OCI-LY3 (cell line): ENCODE data around the gene IL4I1.

Source experiments
- H2AFZ ChIP-seq: fragments of 200-600, 300-600 bp; shearing (Covaris generic); 2 replicates; pipeline ENCODE4 v1.6.0; 2014; ENCODE audit warnings: antibody characterized with exemption, low read depth, low read length
- H3K27ac ChIP-seq: fragments of 200-600, 300-600 bp; sonication (generic); 2 replicates; pipeline ENCODE4 v1.5.1; 2014; ENCODE audit warnings: mild to moderate bottlenecking, low read length, moderate library complexity, mixed read lengths
- H3K27me3 ChIP-seq: fragments of 200-600, 300-600 bp; sonication (generic); 2 replicates; pipeline ENCODE4 v1.6.1; 2014; ENCODE audit warnings: low read depth, low read length, mixed read lengths
- H3K36me3 ChIP-seq: fragments of 200-600, 300-600 bp; sonication (generic); replicated peaks from 2 replicates; pipeline ENCODE3; 2014; ENCODE audit warnings: low read depth, low read length, mixed read lengths
- H3K4me1 ChIP-seq: fragments of 300-600, 200-600 bp; sonication (generic); 2 replicates; pipeline ENCODE4 v1.6.1; 2014; ENCODE audit warnings: low read length, mixed read lengths
- H3K4me2 ChIP-seq: fragments of 200-600, 300-600 bp; sonication (generic); 2 replicates; pipeline ENCODE4 v1.6.1; 2014; ENCODE audit warnings: low read length, mixed read lengths
- H3K4me3 ChIP-seq: fragments of 300-600, 200-600 bp; sonication (generic); 2 replicates; pipeline ENCODE4 v1.5.1; 2014; ENCODE audit warnings: antibody characterized with exemption, mild to moderate bottlenecking, low read length, moderate library complexity
- H3K79me2 ChIP-seq: fragments of 300-600, 200-600 bp; shearing (Covaris generic); 2 replicates; pipeline ENCODE4 v1.6.1; 2014; ENCODE audit warnings: mild to moderate bottlenecking, low read length, mixed read lengths
- H3K9ac ChIP-seq: fragments of 300-600, 200-600 bp; shearing (Covaris generic); 2 replicates; pipeline ENCODE4 v1.6.0; 2014; ENCODE audit warnings: mild to moderate bottlenecking, low read length, moderate library complexity
- H3K9me3 ChIP-seq: fragments of 200-600, 300-600 bp; shearing (Covaris generic); 2 replicates; pipeline ENCODE4 v1.6.1; 2014; ENCODE audit warnings: low read length, mixed read lengths; ENCODE audit not compliant: insufficient read depth
- H4K20me1 ChIP-seq: fragments of 200-600, 300-600 bp; sonication (generic); 2 replicates; pipeline ENCODE4 v1.6.1; 2016; ENCODE audit warnings: low read length, mixed read lengths; ENCODE audit not compliant: insufficient read depth
- CTCF ChIP-seq: fragments of 200-600, 300-600 bp; sonication (generic); IDR thresholded peaks from 2 replicates; pipeline ENCODE4 v1.5.1; 2014; ENCODE audit warnings: antibody characterized with exemption, low read length, low read depth
- EZH2phosphoT487 ChIP-seq: fragments of 200-600 bp; shearing (Covaris generic); IDR thresholded peaks from 2 replicates; pipeline ENCODE4 v1.6.1; 2018; ENCODE audit warnings: antibody characterized with exemption, mixed run types, low read depth

Gene IL4I1

GRCh38 chr19:49904136-49904535 lies 7.4 kb upstream of the IL4I1 start:
- TF ChIP-seq CTCF (no peak), EZH2phosphoT487 (no peak)
- H4K20me1 ChIP-seq: no peaks in the 10 kb centered on the region
- peaks cover 22% of the 10 kb centered on the region for H3K79me2 ChIP-seq
- peak overlapping the region; percentile 69 for H3K9ac ChIP-seq
- peak overlapping the region; percentile 78 for H2AFZ ChIP-seq
- peak overlapping the region; percentile 79 for H3K27ac ChIP-seq
- peaks cover 32% of the 10 kb centered on the region for H3K36me3 ChIP-seq
- peak overlapping the region; percentile 77 for H3K4me2 ChIP-seq
- H3K4me3 ChIP-seq: peak overlapping the region; percentile 47
- H3K4me1 ChIP-seq: peaks cover 95% of the 10 kb centered on the region
- H3K27me3 ChIP-seq: no peaks in the 10 kb centered on the region
- no peaks in the 10 kb centered on the region for H3K9me3 ChIP-seq

- Histone ChIP-seq H3K9ac (peak overlapping the region; percentile 99), H3K4me1 (peaks cover 77% of the 10 kb centered on the region), H2AFZ (no peak overlapping the region), H3K36me3 (peaks cover 52% of the 10 kb centered on the region), H3K27me3 (no peaks in the 10 kb centered on the region), H3K9me3 (no peaks in the 10 kb centered on the region), H3K27ac (peak overlapping the region; percentile 87), H3K4me2 (peak overlapping the region; percentile 100), H3K79me2 (peaks cover 44% of the 10 kb centered on the region), H3K4me3 (peak overlapping the region; percentile 90), H4K20me1 (peaks cover 23% of the 10 kb centered on the region)
- no peak for TF ChIP-seq EZH2phosphoT487
- no peak for TF ChIP-seq CTCF
Measured at GRCh38 chr19:49895566-49896297, 955 bp downstream of the IL4I1 start.

GRCh38 chr19:49894879-49895565 lies 1.7 kb downstream of the IL4I1 start:
- Histone ChIP-seq H4K20me1 (peaks cover 27% of the 10 kb centered on the region), H3K9ac (peak overlapping the region; percentile 99), H3K4me1 (peaks cover 73% of the 10 kb centered on the region), H3K36me3 (peaks cover 56% of the 10 kb centered on the region), H3K79me2 (peaks cover 44% of the 10 kb centered on the region), H3K9me3 (no peaks in the 10 kb centered on the region), H3K4me3 (peak overlapping the region; percentile 90), H2AFZ (no peak overlapping the region), H3K27me3 (no peaks in the 10 kb centered on the region), H3K27ac (peak overlapping the region; percentile 87), H3K4me2 (peak overlapping the region; percentile 100)
- no peak for TF ChIP-seq EZH2phosphoT487
- no peak for TF ChIP-seq CTCF

- Histone ChIP-seq H3K36me3 (peaks cover 65% of the 10 kb centered on the region), H3K9ac (peak overlapping the region; percentile 99), H3K4me1 (peaks cover 74% of the 10 kb centered on the region), H3K4me3 (peak overlapping the region; percentile 90), H3K27me3 (no peaks in the 10 kb centered on the region), H3K79me2 (peaks cover 44% of the 10 kb centered on the region), H3K4me2 (peak overlapping the region; percentile 100), H3K27ac (peak overlapping the region; percentile 87), H3K9me3 (no peaks in the 10 kb centered on the region), H2AFZ (no peak overlapping the region), H4K20me1 (peaks cover 36% of the 10 kb centered on the region)
- TF ChIP-seq EZH2phosphoT487: no peak
- no peak for TF ChIP-seq CTCF
Measured at GRCh38 chr19:49894011-49894664, 2.5 kb downstream of the IL4I1 start.
